ENCODE results near the gene MAP3K20. TPM values are rescaled to one million over a fixed set of nuclear protein-coding genes. Genes with fewer than 3 reads are reported as not detected.
"Not testable (repeated sequence)": the region's sequence is repeated elsewhere in the genome, so short reads cannot be mapped to it uniquely, and the experiment has no call there.

MAP3K20 gene
- total and polyA plus RNA-seq, 4 donors, result 25.6 to 109 (median 56.5) TPM

GRCh38 chr2:173119944-173120343, 44.3 kb downstream of the MAP3K20 start:
- no peak overlapping the region for H3K27ac ChIP-seq (ENCODE audit: low read depth in 1 of 2, low read length in 2 of 2)
- DNase-seq (no peak), ATAC-seq (ENCODE audit: low FRiP score) (no peak)
- intact Hi-C loops (cut with DNase I), result loop anchor here in 1 of 2 donors (10.0 kb wide), 1 partner anchor 65 kb away; no protein-coding TSS in a partner anchor
- H3K9me3 ChIP-seq (ENCODE audit: control insufficient read depth, low read length), result no peaks in the 10 kb centered on the region
- no peak overlapping the region for H3K4me3 ChIP-seq (ENCODE audit: low read length in 2 of 2)
- WGBS, 2 donors, result 78 to 84% methylated on average over 2 of the region's 2 CpGs
- H3K27me3 ChIP-seq (ENCODE audit: control insufficient read depth in 1 of 2, insufficient read depth in 2 of 2, low read length in 1 of 2), result no peaks in the 10 kb centered on the region
- peaks cover 3 to 8% of the 10 kb centered on the region in 2 donors for H3K4me1 ChIP-seq (ENCODE audit: control insufficient read depth in 1 of 2, insufficient read depth in 2 of 2, low read length in 2 of 2)
- H3K36me3 ChIP-seq (ENCODE audit: control insufficient read depth in 1 of 2, insufficient read depth in 2 of 2, low read length in 1 of 2), result no peaks in the 10 kb centered on the region

GRCh38 chr2:173122936-173123335, 47.3 kb downstream of the MAP3K20 start:
- intact Hi-C loops (cut with DNase I), result loop anchor here in 1 of 2 donors (10.0 kb wide), 1 partner anchor 62 kb away; no protein-coding TSS in a partner anchor
- no peak for DNase-seq
- Histone ChIP-seq H3K36me3 (ENCODE audit: control insufficient read depth in 1 of 2, insufficient read depth in 2 of 2, low read length in 1 of 2) (no peaks in the 10 kb centered on the region), H3K27ac (ENCODE audit: low read depth in 1 of 2, low read length in 2 of 2) (no peak overlapping the region), H3K4me3 (ENCODE audit: low read length in 2 of 2) (no peak overlapping the region), H3K27me3 (ENCODE audit: control insufficient read depth in 1 of 2, insufficient read depth in 2 of 2, low read length in 1 of 2) (no peaks in the 10 kb centered on the region), H3K9me3 (ENCODE audit: control insufficient read depth, low read length) (no peaks in the 10 kb centered on the region), H3K4me1 (ENCODE audit: control insufficient read depth in 1 of 2, insufficient read depth in 2 of 2, low read length in 2 of 2) (peaks cover 3 to 8% of the 10 kb centered on the region in 2 donors)
- 99 to 100% methylated on average over 1 of the region's 1 CpG for WGBS, 2 donors
- ATAC-seq (ENCODE audit: low FRiP score), result no peak

DNA sequence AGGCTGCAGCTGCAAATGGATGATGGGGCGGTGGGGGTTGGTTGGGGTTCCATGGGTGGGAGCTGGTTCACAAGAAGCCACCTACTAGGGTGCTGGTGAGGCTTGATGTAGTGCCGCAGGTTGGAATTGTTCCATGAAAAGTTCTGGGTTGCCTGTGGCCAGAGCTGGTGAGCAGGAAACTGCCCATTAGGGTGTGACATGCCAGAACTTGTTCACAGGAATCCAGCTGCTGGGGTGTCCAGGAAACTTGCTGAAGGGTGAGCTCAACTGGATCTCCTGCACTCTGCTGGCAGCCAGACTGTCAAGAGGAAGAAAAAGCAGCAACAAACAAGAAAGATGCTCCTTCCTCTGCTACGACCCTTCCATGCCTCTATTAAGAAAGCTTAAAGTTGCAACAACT, 48.8 kb downstream of the MAP3K20 start:
- 89% methylated on average over 3 of the region's 3 CpGs for WGBS, 2 donors
- no peak overlapping the region for H3K27ac ChIP-seq (ENCODE audit: low read depth in 1 of 2, low read length in 2 of 2)
- peaks cover 3 to 4% of the 10 kb centered on the region in 2 donors for H3K4me1 ChIP-seq (ENCODE audit: control insufficient read depth in 1 of 2, insufficient read depth in 2 of 2, low read length in 2 of 2)
- no peak overlapping the region for H3K4me3 ChIP-seq (ENCODE audit: low read length in 2 of 2)
- intact Hi-C loops (cut with DNase I), result loop anchor here in 1 of 2 donors (10.0 kb wide), 1 partner anchor 60 kb away; no protein-coding TSS in a partner anchor
- H3K36me3 ChIP-seq (ENCODE audit: control insufficient read depth in 1 of 2, insufficient read depth in 2 of 2, low read length in 1 of 2), result no peaks in the 10 kb centered on the region
- H3K9me3 ChIP-seq (ENCODE audit: control insufficient read depth, low read length), result no peaks in the 10 kb centered on the region
- no peaks in the 10 kb centered on the region for H3K27me3 ChIP-seq (ENCODE audit: control insufficient read depth in 1 of 2, insufficient read depth in 2 of 2, low read length in 1 of 2)
- ATAC-seq (ENCODE audit: low FRiP score), result no peak
- DNase-seq, result no peak

GRCh38 chr2:173126819-173127218, 51.2 kb downstream of the MAP3K20 start:
- ATAC-seq (ENCODE audit: low FRiP score), result no peak
- no peak overlapping the region for H3K4me3 ChIP-seq (ENCODE audit: low read length in 2 of 2)
- no peak overlapping the region for H3K27ac ChIP-seq (ENCODE audit: low read depth in 1 of 2, low read length in 2 of 2)
- 64 to 72% methylated on average over 1 of the region's 1 CpG for WGBS, 2 donors
- H3K27me3 ChIP-seq (ENCODE audit: control insufficient read depth in 1 of 2, insufficient read depth in 2 of 2, low read length in 1 of 2), result no peaks in the 10 kb centered on the region
- H3K4me1 ChIP-seq (ENCODE audit: control insufficient read depth in 1 of 2, insufficient read depth in 2 of 2, low read length in 2 of 2), result peaks cover 3 to 4% of the 10 kb centered on the region in 2 donors
- no peak for DNase-seq
- no peaks in the 10 kb centered on the region for H3K36me3 ChIP-seq (ENCODE audit: control insufficient read depth in 1 of 2, insufficient read depth in 2 of 2, low read length in 1 of 2)
- no peaks in the 10 kb centered on the region for H3K9me3 ChIP-seq (ENCODE audit: control insufficient read depth, low read length)
- intact Hi-C loops (cut with DNase I), result loop anchor here in 1 of 2 donors (10.0 kb wide), 1 partner anchor 58 kb away; no protein-coding TSS in a partner anchor

DNA sequence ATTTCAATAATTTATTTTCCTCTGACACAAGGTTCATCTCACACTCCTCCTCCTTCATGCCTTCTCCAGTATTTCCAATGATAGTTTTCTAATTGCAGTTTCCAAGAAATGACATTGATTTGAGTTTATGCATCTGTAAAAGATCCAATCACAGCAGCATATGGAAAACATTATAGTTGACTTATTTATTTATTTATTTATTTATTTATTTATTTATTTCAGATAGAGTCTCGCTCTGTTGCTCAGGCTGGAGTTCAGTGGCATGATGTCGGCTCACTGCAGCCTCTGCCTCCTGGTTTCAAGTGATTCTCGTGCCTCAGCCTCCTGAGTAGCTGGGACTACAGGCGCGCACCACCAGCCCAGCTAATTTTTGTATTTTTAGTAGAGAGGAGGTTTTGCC, 52.5 kb downstream of the MAP3K20 start:
- H3K9me3 ChIP-seq (ENCODE audit: control insufficient read depth, low read length); H3K27me3 ChIP-seq (ENCODE audit: control insufficient read depth in 1 of 2, insufficient read depth in 2 of 2, low read length in 1 of 2); H3K36me3 ChIP-seq (ENCODE audit: control insufficient read depth in 1 of 2, insufficient read depth in 2 of 2, low read length in 1 of 2); ATAC-seq (ENCODE audit: low FRiP score); DNase-seq; H3K4me1 ChIP-seq (ENCODE audit: control insufficient read depth in 1 of 2, insufficient read depth in 2 of 2, low read length in 2 of 2); H3K27ac ChIP-seq (ENCODE audit: low read depth in 1 of 2, low read length in 2 of 2); H3K4me3 ChIP-seq (ENCODE audit: low read length in 2 of 2): not testable (repeated sequence)
- WGBS, 2 donors, result 98 to 99% methylated on average over 5 of the region's 5 CpGs
- intact Hi-C loops (cut with DNase I), result loop anchor here in 1 of 2 donors (10.0 kb wide), 1 partner anchor 57 kb away; no protein-coding TSS in a partner anchor

DNA sequence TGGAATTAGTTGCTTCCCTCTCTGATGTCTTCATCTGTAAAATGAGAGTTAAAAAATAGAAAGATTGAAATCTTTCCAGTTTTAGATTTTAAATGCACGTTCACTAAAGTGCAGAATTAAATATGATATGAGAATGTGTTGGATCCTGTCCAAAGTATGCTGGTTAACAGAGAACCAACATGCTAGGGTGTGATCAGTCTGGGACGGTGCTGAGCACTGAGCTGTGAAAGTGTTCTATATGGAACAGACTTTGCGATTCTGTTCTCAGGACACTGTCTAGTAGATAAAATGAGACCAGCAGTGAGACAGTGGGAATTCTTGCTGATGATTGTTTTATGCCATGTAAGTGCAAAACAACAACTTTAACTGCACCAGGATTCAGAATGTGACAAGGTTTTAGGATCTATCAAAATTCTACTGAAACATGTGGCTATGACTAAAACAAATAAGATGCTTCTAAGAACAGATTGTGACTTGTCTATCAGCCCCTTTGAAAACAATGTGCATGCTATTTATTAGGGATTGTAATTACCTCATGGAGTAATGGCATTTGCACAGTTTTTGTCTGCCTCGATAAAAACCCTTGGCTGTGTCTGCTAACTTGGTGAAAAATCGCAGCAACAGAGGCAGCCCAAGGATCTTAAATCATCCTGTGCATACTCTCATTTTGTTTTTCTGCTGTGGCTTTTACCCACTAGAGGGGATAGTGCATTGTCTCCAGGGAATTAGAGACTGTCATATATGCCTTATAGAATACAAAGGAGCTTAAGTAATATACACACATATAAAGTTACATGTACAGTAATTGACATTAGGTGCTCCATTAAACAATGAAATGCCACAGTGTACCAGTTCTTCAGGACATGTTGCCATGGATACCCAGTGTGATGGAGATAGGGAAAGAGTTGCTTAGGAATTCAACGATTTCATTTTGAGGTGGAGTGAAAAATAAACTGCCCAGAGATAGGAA, 55.1 kb downstream of the MAP3K20 start:
- no peaks in the 10 kb centered on the region for H3K27me3 ChIP-seq (ENCODE audit: control insufficient read depth in 1 of 2, insufficient read depth in 2 of 2, low read length in 1 of 2)
- intact Hi-C loops (cut with DNase I), result no loop called here
- no peaks in the 10 kb centered on the region for H3K9me3 ChIP-seq (ENCODE audit: control insufficient read depth, low read length)
- DNase-seq (no peak), ATAC-seq (ENCODE audit: low FRiP score) (no peak)
- no peaks in the 10 kb centered on the region for H3K36me3 ChIP-seq (ENCODE audit: control insufficient read depth in 1 of 2, insufficient read depth in 2 of 2, low read length in 1 of 2)
- H3K27ac ChIP-seq (ENCODE audit: low read depth in 1 of 2, low read length in 2 of 2), result no peak overlapping the region
- peaks cover 2 to 4% of the 10 kb centered on the region in 2 donors for H3K4me1 ChIP-seq (ENCODE audit: control insufficient read depth in 1 of 2, insufficient read depth in 2 of 2, low read length in 2 of 2)
- WGBS, 2 donors, result 18 to 24% methylated on average over 6 of the region's 6 CpGs
- H3K4me3 ChIP-seq (ENCODE audit: low read length in 2 of 2), result no peak overlapping the region

DNA sequence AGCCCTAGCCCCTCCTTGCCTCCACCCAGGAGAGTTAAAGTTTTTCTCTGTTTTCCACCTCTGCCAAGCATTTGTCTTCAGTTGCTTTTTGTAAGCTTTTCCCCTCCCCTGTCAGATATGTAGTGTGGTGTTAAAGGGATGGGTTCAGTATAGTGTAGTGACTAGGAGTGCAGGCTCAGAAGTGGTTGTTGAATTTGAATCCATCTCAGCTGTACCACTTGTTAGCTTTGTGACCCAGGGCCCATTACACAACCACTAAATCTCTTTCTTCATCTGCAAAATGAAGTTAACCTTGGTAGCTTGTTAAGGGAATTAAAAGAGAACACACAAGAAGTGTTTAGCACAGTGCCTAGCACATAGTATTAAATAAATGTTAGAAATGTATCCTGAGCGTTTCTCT, 56.9 kb downstream of the MAP3K20 start:
- H3K4me1 ChIP-seq (ENCODE audit: control insufficient read depth in 1 of 2, insufficient read depth in 2 of 2, low read length in 2 of 2), result peaks cover 2 to 10% of the 10 kb centered on the region in 2 donors
- H3K9me3 ChIP-seq (ENCODE audit: control insufficient read depth, low read length), result no peaks in the 10 kb centered on the region
- no peak for ATAC-seq (ENCODE audit: low FRiP score)
- no peak overlapping the region for H3K27ac ChIP-seq (ENCODE audit: low read depth in 1 of 2, low read length in 2 of 2)
- H3K36me3 ChIP-seq (ENCODE audit: control insufficient read depth in 1 of 2, insufficient read depth in 2 of 2, low read length in 1 of 2), result no peaks in the 10 kb centered on the region
- WGBS, 2 donors, result 94 to 95% methylated on average over 1 of the region's 1 CpG
- intact Hi-C loops (cut with DNase I), result no loop called here
- DNase-seq, result no peak
- no peak overlapping the region for H3K4me3 ChIP-seq (ENCODE audit: low read length in 2 of 2)
- no peaks in the 10 kb centered on the region for H3K27me3 ChIP-seq (ENCODE audit: control insufficient read depth in 1 of 2, insufficient read depth in 2 of 2, low read length in 1 of 2)

GRCh38 chr2:173134703-173135102, 59.1 kb downstream of the MAP3K20 start:
- DNase-seq, result peak in 1 of 2 donors; percentile 55
- WGBS, 2 donors, result 82 to 90% methylated on average over 4 of the region's 4 CpGs
- Histone ChIP-seq H3K4me1 (ENCODE audit: control insufficient read depth in 1 of 2, insufficient read depth in 2 of 2, low read length in 2 of 2) (peaks cover 2 to 10% of the 10 kb centered on the region in 2 donors), H3K36me3 (ENCODE audit: control insufficient read depth in 1 of 2, insufficient read depth in 2 of 2, low read length in 1 of 2) (no peaks in the 10 kb centered on the region), H3K4me3 (ENCODE audit: low read length in 2 of 2) (no peak overlapping the region), H3K27ac (ENCODE audit: low read depth in 1 of 2, low read length in 2 of 2) (no peak overlapping the region), H3K9me3 (ENCODE audit: control insufficient read depth, low read length) (no peaks in the 10 kb centered on the region), H3K27me3 (ENCODE audit: control insufficient read depth in 1 of 2, insufficient read depth in 2 of 2, low read length in 1 of 2) (no peaks in the 10 kb centered on the region)
- intact Hi-C loops (cut with DNase I), result no loop called here
- ATAC-seq (ENCODE audit: low FRiP score), result no peak

Measured in aorta (tissue), 5 donors.